Measurements from ENCODE around the gene ZNF503.
"Not testable (repeated sequence)": the region's sequence is repeated elsewhere in the genome, so short reads cannot be mapped to it uniquely, and the experiment has no call there.

Gene ZNF503

DNA sequence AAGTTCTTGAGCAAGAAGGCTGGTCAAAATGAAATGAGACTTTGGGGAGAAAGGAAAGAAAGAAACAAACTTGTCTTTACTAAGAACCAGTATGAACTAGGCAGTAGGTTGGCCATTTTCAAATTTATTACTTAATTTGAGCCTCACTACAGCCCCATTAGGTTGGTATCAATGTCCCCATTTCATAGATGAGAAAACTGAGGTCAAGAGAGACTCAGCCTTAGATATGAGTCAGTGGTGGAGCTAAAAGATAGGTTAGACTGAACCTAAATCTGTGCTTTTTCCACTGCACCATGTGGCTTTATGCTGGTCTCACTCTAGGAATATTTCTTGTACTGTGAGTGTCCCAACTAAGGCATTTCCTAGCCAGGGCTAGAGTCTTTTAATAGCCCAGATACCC is 8.8 kb downstream of the ZNF503 start:
- no peak for DNase-seq

DNA sequence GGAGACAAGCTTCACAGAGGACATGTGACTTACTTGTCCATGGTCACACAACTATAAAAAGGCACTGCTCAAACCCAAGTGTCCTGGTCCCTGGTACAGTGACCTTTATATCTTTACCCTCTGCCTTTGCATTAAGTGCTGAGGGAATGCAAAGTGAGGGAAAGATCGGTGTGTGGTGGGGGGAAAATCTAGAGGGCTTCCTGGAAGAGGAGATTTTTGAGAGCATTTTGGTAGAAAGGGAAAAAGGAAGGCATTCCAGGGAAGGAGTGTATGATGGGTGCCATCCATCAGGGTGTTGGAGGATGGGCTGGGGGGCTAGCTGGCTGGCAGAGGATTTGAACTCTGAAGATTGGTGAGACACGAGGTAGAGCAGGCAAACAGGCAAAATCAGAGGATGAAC is 9.3 kb downstream of the ZNF503 start:
- no peak for DNase-seq

DNA sequence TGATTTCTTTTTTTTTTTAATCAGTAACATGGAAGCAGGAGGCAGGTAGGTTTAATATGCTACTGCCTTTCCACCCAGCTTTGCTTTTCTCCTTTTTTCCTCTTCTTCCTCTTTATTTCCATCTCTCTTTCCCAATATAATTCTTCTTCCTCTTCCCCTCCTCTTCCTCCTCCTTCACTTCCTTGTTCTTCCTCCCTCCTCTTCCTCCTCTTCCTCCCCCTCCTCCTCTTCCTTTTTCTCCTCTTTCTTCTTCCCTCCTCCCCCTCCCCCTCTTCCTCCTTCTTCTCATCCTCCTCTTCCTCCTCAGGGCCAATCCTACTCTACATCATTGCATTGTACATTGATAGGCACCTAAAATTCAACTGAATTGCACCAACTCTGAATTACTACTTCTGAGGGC is 11.4 kb downstream of the ZNF503 start:
- DNase-seq, result no peak

DNA sequence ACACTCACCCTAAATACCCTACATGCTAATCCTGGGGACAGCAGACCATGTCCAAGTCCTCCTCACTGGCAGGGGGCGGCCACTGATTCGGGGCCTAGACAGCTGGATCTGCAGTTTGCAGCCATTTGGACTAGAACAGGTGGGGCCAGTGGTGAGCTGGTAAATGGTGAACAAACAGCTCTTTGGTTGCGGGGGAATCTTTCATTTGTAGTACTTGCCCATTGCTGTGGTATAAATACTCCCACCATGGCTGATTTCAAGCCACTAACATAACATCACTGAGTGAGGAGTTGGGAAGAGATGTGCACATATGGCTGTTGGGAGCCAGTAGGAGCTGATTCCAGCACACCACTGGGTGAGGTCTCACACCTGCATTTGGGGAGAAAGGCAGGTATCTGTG is 13.5 kb downstream of the ZNF503 start:
- no peak for DNase-seq

DNA sequence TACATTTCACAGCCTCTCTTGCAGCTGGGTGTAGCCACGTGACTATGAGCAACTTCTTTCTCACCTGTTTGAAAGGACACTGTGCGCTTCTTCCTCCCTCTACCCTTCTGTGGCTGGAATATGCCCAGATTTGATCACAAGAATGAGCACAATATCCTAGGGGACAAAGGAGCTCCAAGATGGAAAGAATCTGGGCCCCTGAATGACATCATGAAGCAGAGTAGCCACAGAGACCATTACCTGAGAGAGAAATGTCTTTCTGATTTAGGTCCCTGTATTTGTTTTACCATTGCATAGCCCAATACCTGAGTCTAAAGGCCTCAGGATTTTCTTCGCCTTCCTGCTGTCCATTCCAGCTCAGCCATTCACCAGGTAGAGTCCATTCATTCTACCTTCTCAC is 15.4 kb downstream of the ZNF503 start:
- no peak for DNase-seq

DNA sequence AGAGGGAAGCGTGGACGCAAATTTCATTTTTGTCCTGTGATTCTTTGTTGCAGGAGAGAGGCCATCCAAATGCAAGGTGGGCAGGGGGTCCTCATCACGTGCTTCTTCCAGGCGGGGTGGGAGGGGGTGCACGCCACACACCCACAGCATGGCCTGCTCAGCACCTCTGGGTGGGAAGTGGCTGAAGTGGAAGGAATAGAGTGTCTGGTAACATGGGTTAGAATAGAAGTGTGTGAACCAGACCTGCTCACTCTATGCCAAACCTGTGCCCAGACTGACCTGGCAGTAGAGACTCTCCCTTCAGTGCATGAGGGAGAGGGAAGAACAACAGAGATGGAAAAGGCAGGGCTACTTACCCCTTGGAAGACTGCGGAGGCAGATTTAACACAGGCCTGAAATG is 21.7 kb downstream of the ZNF503 start:
- DNase-seq, result no peak

DNA sequence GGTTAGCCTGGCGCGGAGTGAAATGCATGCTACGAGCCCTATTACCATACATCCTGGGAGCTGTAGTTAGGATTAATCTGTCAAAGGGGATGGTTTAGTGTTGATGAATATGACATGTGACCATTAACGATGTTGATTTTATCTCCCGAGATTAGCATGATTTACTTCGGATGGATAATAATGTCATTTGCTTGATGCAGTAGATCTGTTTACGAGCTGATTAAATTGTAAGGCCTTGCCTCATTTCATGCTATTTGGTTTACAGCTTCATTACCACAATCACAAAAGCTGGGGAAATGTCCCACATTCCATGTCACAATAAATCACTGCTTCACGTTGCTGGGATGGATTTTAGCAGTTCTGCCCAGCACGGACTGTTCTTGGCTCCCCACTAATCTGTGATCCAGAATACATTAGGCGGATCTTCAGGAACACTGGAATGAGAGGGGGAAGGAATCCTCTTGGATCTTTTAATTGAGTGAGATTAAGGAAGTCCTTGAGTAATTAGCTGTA is 22.3 kb downstream of the ZNF503 start:
- DNase-seq, result peak in 1 of 2 experiments; percentile 57

DNA sequence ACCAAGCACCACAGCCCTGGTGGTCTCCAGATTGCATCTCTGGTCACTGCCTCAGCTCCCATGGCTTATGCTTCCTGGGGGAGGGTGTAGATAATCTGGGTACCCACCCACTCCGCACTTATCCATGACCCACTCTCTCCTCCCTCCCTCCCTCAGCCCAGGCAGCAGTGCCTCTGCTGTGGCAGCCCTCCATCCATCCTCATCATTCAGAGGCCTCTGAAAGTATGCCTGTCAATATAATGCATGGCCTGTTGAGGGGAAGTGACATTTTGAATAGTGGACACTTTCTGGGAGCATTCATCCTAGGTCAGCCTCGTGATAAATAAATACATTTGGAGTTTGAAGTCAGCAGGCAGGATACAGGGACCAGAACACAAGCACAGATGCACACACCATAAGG is 23.2 kb downstream of the ZNF503 start:
- no peak for DNase-seq

DNA sequence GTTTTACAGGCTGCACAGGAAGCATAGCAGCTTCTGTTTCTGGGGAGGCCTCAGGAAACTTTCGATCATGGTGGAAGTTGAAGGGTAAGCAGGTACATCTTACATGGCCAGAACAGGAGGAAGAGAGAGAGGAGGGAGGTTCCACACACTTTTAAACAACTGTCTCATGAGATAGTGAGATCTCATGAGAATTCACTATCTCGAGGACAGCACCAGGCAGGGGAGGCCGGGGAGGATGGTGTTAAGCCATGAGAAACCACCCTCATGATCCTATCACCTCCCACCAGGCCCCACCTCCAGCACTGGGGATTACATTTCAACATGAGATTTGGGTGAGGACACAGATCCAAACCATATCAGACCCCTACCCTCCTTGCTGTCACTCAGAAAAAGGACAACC is 23.7 kb downstream of the ZNF503 start:
- DNase-seq, result no peak

DNA sequence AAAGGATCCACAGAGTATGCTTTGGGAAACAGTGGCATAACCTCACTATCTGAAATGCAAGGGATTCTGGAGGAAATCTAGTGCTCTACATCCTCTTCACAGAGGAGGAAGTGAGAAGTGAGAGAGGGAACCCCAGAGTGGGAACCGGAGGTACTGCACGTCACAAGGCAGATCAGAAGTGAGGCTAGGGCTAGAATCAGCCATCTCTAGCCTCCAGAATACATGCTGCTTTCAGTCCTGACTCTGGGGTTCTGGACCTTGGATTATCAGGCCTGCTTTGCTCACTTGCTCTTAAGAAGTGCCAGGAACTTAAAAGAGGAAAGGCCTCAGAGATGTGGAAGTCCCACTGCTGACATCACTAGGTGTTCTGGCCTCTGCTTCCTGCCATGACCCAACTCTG is 25.7 kb downstream of the ZNF503 start:
- DNase-seq, result no peak

DNA sequence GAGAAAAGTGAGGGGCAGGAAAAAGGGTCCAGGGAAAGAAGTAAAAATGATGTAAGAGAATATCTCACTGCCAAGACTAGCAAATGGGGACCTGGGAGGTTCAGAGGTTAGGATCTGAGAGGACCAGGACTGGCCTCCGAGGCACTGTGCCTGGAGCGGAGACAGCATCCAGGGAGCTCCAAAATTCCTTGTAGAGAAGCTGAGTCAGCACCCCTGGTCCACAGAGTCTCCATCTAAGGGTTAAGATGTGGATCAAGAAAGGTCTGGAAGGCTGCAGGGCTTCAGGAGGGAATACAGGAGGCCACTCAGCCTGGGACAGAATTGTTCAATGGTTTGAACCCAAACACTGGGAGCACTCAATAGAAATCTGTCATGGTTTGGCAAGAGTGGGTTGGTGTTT is 30.6 kb downstream of the ZNF503 start:
- DNase-seq, result no peak

DNA sequence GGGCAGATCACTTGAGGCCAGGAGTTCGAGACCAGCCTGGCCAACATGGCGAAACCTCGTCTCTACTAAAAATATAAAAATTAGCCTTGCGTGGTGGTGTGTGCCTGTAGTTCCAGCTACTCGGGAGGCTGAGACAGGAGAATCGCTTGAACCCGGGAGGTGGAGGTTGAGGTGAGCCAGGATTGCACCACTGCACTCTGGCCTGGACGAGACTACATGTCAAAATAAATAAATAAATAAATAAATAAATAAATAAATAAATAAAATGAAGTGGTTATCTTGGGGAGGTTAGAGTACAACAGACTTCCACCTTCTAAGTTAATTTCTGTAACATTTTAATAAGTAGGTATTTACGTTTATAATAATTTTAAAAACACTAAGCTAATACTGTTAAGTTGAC is 31.7 kb downstream of the ZNF503 start:
- DNase-seq, result not testable (repeated sequence)

DNA sequence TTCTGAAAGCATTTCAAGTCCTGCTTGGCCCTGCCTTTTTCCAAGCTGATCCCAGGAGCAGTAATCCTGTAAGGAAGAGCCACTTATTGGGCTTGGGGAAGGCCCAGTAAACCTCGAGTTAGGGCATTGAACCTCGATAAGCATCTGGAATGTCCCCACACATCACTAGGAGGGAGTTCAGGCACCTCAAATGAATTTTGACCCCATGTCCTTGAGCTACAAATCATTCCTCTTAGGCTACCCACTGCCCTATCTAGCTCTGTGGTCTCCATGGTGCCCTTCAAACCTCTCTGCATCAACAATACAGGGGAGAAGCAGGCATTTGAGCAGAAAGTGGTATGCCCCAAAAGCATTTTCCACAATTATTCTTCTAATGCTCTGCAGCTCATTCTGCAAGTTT is 33.7 kb downstream of the ZNF503 start:
- DNase-seq, result no peak

DNA sequence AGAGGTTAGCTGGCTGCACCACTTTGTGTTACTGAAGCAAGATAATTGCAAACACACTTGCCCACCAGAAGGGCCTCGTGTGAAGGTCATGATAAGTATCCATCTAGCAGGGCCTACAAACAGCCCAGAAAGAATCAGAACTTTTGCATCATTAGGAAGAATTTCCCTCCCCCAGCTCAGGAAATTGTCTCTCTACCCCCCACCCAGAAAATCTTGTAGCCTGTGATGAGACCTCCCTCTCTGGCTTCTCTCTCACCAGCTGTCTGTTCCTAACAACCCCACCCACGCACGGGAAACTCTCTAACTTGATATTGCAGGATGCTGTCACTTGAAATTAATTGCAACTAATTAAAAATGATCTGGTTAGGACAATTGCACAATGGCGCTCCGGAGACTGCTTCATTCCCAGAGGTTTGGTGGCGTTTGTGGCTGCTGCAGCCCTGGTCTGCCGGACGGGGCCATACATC is 34.5 kb downstream of the ZNF503 start:
- no peak for DNase-seq

DNA sequence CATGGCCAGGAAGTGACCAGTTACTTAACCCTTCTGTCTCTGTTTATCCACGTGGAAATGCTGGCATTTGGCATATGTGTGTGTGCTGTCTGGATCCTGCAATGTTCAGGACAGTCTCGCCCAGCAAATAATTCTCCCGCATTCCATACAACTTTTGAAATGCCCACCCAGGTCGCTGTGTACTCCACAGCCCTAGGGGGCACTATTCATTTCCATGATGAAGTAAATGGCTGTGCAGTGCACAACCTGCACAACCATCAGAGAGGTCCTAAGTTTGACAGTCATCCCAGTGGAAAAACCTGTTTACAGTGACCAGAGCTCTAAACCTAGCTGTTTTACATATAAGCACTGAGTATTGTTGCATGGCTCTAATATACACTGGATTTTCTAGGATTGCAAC is 38.1 kb downstream of the ZNF503 start:
- DNase-seq, result no peak

DNA sequence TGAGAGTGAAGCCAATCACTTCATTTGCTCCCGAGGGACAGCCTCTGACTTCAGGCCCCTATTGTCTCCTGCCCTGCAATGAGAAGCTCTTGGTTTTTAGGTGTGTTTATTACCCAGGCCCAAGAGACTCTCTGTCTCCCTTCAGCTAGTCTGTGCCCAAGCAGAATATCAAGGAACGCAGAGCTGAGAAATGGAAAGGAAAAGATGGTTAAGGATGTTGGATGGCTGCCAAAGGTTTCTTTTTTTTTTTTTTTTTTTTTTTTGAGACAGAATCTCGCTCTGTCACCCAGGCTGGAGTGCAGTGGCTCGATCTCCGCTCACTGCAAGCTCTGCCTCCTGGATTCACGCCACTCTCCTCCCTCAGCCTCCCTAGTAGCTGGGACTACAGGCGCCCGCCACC is 41.7 kb downstream of the ZNF503 start:
- not testable (repeated sequence) for DNase-seq

DNA sequence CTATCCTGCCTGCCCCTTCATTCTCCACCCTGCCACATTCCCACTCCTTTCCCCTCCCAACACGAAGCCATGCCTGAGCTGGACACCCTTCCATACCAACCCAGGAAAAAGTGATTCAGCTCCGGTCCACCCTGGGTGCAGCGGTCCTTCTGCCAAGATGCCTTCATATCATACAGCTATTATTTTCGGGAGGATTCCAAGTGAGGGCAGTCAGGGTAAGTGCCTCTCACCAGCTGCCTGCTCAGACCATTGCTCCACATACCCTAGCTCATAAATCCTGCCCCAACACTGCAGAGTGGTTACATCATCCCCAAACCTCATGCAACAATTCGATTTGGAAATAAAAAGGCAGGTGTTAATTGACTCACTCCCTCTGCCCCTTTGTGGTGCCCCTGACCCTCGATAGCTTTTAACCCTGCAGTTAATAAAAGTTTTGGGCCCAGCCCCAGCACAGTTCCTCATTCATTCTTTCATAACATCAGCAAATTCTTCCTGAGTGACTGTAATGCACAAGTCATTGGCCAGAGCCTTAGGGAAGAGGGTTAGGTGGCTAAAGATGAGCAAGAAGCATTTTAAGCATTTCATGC is 42.6 kb downstream of the ZNF503 start:
- DNase-seq, result no peak

DNA sequence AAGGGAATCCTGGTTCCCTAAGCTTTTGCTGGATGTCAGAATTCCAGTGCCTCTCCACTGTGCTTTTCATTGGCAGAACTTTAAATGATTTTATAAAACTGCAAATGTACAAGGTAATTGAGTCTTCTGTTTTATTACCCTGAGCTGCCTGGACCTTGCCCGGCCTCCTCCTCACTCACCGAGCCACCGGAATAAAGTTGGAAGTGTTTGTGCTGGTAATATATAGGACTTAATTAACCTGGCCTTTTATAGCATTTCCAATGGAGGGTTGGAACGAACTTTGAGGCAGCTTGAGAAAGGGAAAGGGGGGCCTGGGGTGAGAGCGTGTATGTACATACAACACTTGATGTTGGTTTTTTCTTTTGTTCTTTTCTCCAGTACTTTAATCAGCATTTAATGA is 43.4 kb downstream of the ZNF503 start:
- DNase-seq, result no peak

DNA sequence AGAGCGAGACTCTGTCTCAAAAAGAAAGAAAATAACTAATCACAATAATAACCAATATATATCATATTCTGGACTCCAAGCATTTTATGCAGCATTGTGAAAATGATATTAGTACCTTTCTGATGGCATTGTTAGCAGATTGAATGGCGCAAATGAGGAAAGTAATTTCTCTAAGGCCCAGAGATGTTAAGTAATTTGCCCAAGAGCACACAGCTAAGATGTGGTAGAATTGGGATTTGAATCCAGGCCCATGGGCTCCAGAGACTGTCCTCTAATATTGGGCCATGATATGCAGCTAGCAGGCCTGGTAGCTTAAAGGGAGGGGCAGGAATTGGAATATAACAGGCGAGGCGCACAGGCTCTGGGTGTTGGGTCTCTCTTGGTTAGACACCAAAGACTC is 44.1 kb downstream of the ZNF503 start:
- DNase-seq, result no peak

DNA sequence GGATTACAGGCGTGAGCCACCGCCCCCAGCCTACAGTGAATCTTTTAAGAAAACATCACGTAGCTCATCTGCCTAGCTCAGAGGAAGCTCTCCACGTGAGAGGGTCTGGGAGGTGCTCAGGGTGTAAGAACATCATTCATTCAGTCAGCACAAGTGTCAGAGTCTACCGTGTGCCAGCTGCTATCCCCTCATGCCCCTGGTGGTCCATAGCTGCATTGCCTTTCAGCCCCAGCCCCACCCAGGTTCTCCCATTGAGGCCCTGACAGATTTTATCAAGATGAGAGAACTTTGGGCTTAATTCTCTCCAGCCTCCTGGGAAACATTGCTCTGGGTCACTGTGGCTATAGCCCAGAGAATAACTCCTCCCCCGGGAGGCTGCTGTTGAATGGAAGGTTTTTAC is 45.1 kb downstream of the ZNF503 start:
- DNase-seq, result no peak

DNA sequence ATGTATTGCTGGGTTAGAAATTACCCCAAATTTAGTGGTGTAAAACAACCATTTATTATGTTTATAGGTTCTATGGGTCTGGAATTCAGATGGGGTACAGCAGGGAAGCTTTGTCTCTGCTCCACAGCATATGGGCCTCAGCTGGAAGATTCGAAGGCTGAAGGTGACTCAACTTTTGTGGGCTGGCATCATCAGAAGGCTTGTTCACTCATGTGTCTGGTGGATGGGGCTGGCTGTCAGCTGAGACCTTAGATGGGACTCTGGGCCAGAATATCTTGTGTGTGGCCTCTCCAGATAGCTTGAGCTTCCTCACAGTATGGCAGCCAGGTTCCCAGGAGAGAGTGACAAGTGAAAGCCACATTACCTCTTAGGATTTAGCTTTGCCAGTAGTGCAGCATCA is 45.9 kb downstream of the ZNF503 start:
- DNase-seq, result no peak

DNA sequence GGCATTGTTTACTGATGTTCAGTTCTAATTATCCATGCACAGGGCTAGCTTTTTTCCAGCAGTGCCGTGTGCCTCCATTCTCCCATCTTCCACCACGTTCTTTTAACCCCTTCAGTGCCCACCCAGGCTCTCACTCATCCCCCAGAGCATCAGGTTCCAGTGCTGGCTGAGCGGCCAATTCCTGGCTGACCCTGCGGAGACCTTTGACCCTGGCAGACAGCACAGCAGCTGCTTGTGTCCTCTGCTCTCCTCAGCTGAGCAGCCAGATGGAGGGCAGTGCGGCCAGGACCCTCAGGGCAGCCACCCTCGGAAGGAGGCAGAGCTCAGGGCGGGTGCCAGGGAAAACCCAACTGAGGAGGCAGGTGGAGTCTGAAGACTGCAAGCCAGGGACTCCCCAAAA is 48.4 kb downstream of the ZNF503 start:
- no peak for DNase-seq

DNA sequence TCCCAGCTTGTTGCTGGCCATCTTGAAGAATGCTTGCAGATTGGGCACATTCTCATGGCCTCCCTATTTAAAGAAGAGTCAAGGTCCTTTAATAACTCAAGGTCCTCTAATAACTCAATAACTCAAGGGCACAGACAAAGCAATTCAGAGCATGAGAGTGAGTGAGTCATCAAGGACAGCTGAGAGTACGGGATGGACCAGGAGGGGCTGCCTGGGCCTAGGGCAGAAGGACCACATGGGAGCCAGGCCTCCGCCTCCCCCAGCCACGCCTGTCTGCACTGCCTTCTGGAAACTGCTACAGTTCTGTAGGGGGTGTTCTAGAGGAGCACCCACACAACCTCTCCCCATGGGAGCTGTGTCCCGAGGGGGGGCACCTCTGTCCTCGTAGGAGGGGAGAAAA is 48.9 kb downstream of the ZNF503 start:
- DNase-seq, result no peak

DNA sequence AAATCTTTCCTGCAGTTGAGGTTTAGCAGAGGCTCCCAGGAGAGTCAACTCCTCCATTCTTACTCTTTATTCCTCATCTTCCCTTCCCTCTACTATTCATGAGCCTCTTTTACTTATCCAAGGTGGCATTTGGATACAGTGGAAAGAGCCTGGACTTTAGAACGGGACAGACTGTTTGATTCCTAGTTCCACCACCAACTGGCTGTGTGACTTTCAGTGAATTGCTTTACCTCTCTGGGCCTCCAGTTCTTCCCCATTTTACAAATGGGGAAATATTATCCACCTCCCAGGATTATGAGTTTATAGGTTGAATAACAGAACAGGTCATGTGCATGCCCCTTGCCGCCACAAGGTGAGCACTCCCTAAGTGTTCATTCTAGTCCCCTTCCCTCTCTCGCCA is 49.9 kb downstream of the ZNF503 start:
- DNase-seq, result no peak

DNA sequence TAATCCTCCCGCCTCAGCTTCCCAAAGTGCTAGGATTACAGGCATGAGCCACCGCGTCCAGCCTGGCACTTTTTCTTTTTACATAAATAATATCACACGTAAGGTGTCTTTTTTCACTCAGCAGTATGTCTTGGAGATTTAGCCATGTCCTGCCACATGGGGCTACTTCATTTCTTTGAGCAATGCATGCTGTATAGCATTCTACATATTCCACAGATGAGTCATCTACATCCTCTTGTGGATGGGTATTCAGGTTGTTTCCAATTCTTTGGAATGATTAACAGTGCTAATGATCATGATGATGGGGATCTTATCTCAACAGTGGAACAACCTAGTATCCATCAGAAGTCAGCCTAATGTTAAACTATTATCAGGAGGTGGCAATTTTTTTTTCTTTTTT is 50.8 kb downstream of the ZNF503 start:
- no peak for DNase-seq
